ENCODE measurements around the gene BCL2L2. TPM values are rescaled to one million over a fixed set of nuclear protein-coding genes. Genes with fewer than 3 reads are reported as not detected.

The BCL2L2 gene
- total RNA-seq, 1 donor from 2014 or later: 4.1 TPM

DNA sequence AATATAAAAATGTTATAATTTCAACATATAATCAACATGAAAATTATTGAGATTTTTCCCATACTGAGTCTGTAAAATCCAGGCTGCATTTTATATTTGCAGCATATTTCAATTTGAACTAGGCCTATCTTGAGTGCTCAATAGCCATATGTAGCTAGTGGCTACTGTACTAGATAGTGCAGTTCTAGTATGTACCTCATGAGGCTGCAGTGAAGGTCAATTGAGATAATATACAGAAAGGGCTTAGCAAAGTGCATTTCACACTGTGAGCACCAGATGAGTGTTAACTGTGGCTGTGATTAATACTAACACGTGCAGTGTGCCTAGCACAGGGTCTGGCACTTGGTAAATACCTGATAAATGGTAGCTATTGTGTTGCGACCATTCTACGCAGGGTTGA is 51.4 kb downstream of the BCL2L2 start:
- Mint-ChIP-seq H3K4me3 (no peak overlapping the region), H3K9me3 (no peaks in the 10 kb centered on the region), H3K36me3 (ENCODE audit: low read depth) (no peaks in the 10 kb centered on the region), H3K4me1 (ENCODE audit: low read depth) (peaks cover 1% of the 10 kb centered on the region), H3K27me3 (ENCODE audit: insufficient read depth) (peaks cover 13% of the 10 kb centered on the region), H3K27ac (no peak overlapping the region)
- no peak for DNase-seq (ENCODE audit: low spot score)
- intact Hi-C loops (cut with micrococcal nuclease): no loop called here

- no peaks in the 10 kb centered on the region for H3K9me3 Mint-ChIP-seq
- no peak overlapping the region for H3K27ac Mint-ChIP-seq
- H3K36me3 Mint-ChIP-seq (ENCODE audit: low read depth): no peaks in the 10 kb centered on the region
- no peak for DNase-seq (ENCODE audit: low spot score)
- intact Hi-C loops (cut with micrococcal nuclease): no loop called here
- no peak overlapping the region for H3K4me3 Mint-ChIP-seq
- peaks cover 11% of the 10 kb centered on the region for H3K27me3 Mint-ChIP-seq (ENCODE audit: insufficient read depth)
- no peaks in the 10 kb centered on the region for H3K4me1 Mint-ChIP-seq (ENCODE audit: low read depth)
These were observed 52.0 kb downstream of the BCL2L2 start for GRCh38 chr14:23358553-23359166.

- intact Hi-C loops (cut with micrococcal nuclease): no loop called here
- H3K9me3 Mint-ChIP-seq: no peaks in the 10 kb centered on the region
- no peaks in the 10 kb centered on the region for H3K4me1 Mint-ChIP-seq (ENCODE audit: low read depth)
- H3K27me3 Mint-ChIP-seq (ENCODE audit: insufficient read depth): peaks cover 9% of the 10 kb centered on the region
- no peak for DNase-seq (ENCODE audit: low spot score)
- no peak overlapping the region for H3K27ac Mint-ChIP-seq
- H3K4me3 Mint-ChIP-seq: no peak overlapping the region
- no peaks in the 10 kb centered on the region for H3K36me3 Mint-ChIP-seq (ENCODE audit: low read depth)
These were observed 52.6 kb downstream of the BCL2L2 start for GRCh38 chr14:23359167-23359626.

DNA sequence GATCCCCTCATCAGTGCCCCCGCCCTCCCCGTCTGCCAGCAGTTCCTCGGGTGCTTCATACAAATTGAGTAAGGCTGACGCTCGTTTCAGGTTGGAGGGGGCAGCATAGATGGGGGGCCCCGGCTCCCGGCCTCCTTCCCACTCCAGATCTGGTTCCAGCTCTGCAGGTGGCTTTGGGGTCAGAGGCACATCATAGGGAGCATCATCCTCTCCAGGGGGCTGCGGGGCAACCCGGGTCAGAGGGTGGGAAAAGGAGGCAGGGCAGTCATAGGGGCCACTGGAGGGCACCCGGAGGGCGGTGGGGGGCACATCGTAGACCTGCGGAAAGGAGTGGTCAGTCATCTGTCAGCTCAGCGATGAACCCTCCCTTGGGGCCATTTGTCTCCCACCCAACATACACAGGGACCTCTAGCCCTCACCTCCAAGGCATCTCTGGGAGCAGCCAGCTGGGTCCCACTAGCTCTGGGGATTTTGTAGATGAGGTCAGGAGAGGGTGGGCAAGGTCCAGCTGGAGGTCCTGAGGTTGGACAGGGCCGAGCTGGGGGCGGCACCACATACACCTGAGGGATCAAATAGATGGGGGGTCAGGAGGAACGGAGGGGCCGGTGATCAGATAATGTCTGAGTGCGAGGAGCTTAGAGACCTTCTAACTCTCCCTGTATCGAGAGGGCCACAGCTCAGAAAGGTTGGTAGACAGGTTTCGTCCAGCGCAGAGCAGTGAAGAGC is 53.3 kb downstream of the BCL2L2 start:
- Mint-ChIP-seq H3K36me3 (ENCODE audit: low read depth) (no peaks in the 10 kb centered on the region), H3K9me3 (no peaks in the 10 kb centered on the region), H3K4me3 (no peak overlapping the region), H3K27ac (no peak overlapping the region), H3K4me1 (ENCODE audit: low read depth) (no peaks in the 10 kb centered on the region), H3K27me3 (ENCODE audit: insufficient read depth) (peaks cover 14% of the 10 kb centered on the region)
- intact Hi-C loops (cut with micrococcal nuclease): no loop called here
- no peak for DNase-seq (ENCODE audit: low spot score)

- no peak for DNase-seq (ENCODE audit: low spot score)
- Mint-ChIP-seq H3K27ac (no peak overlapping the region), H3K27me3 (ENCODE audit: insufficient read depth) (peaks cover 15% of the 10 kb centered on the region), H3K4me1 (ENCODE audit: low read depth) (no peaks in the 10 kb centered on the region), H3K9me3 (no peaks in the 10 kb centered on the region), H3K36me3 (ENCODE audit: low read depth) (no peaks in the 10 kb centered on the region), H3K4me3 (no peak overlapping the region)
- intact Hi-C loops (cut with micrococcal nuclease): no loop called here
These were observed 53.9 kb downstream of the BCL2L2 start for GRCh38 chr14:23360496-23360895.

DNA sequence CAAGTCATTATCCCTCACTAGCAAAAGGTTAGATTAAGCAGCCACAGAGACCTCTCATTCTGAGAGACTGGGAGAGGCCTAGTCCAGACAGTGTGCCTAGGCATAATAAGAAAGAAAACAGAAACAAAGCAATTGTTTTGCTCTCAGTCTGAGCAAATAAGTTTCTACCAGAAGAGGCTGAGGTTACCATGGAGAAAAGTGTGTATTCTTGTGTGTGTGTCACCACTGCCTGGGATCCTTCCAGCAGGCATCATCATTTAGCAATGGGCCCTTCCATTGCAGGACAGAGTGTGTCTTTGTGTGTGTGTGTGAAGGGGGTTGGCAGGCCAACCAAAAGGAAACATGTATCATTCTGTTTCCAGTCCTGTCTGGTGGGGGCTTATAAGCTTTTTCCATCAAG is 54.7 kb downstream of the BCL2L2 start:
- no peak overlapping the region for H3K4me3 Mint-ChIP-seq

More for the DNA sequence above, 54.7 kb downstream of the BCL2L2 start:
- no peaks in the 10 kb centered on the region for H3K36me3 Mint-ChIP-seq (ENCODE audit: low read depth)
- H3K27me3 Mint-ChIP-seq (ENCODE audit: insufficient read depth): peaks cover 15% of the 10 kb centered on the region
- H3K9me3 Mint-ChIP-seq: no peaks in the 10 kb centered on the region
- no peaks in the 10 kb centered on the region for H3K4me1 Mint-ChIP-seq (ENCODE audit: low read depth)
- no peak overlapping the region for H3K27ac Mint-ChIP-seq
- intact Hi-C loops (cut with micrococcal nuclease): no loop called here
- DNase-seq (ENCODE audit: low spot score): no peak

Other genes starting within 250 kb of the BCL2L2 start
- 1.0 and 1.2 TPM in 2 replicates for gene CDH24, start 249.3 kb upstream of the BCL2L2 start, total RNA-seq
- gene ACIN1, start 211.7 kb upstream of the BCL2L2 start, total RNA-seq: 221 and 225 TPM in 2 replicates
- gene C14orf119, start 211.3 kb upstream of the BCL2L2 start, total RNA-seq: 49.7 and 55.6 TPM in 2 replicates
- not detected in 2 replicates for gene CIROP, start 201.8 kb upstream of the BCL2L2 start, total RNA-seq
- not detected in 2 replicates for gene CEBPE, start 187.6 kb upstream of the BCL2L2 start, total RNA-seq
- not detected in 2 replicates for gene SLC7A8, start 123.2 kb upstream of the BCL2L2 start, total RNA-seq
- gene RNF212B, start 68.9 kb upstream of the BCL2L2 start, total RNA-seq: not detected in 2 replicates
- gene HOMEZ, start 20.7 kb upstream of the BCL2L2 start, total RNA-seq: 10.9 and 12.2 TPM in 2 replicates
- gene PPP1R3E, start 4.0 kb upstream of the BCL2L2 start, total RNA-seq: 16.6 and 17.3 TPM in 2 replicates
- gene PABPN1, start 14.6 kb downstream of the BCL2L2 start, total RNA-seq: 252 and 266 TPM in 2 replicates
- 3.1 and 5.0 TPM in 2 replicates for gene SLC22A17, start 46.1 kb downstream of the BCL2L2 start, total RNA-seq
- not detected in 2 replicates for gene EFS, start 58.3 kb downstream of the BCL2L2 start, total RNA-seq
- gene IL25, start 66.0 kb downstream of the BCL2L2 start, total RNA-seq: not detected in 2 replicates
- not detected in 2 replicates for gene CMTM5, start 70.2 kb downstream of the BCL2L2 start, total RNA-seq
- gene MYH6, start 101.4 kb downstream of the BCL2L2 start, total RNA-seq: 0.52 and 0.59 TPM in 2 replicates
- 0.05 TPM in 2 replicates for gene MYH7, start 128.8 kb downstream of the BCL2L2 start, total RNA-seq
- 80.1 and 84.5 TPM in 2 replicates for gene NGDN, start 162.9 kb downstream of the BCL2L2 start, total RNA-seq
- gene ZFHX2, start 244.9 kb downstream of the BCL2L2 start, total RNA-seq: 2.2 and 2.7 TPM in 2 replicates
- gene THTPA, start 249.4 kb downstream of the BCL2L2 start, total RNA-seq: 14.3 and 14.5 TPM in 2 replicates